GM12872 (cell line): ENCODE results near the gene RIMBP2.

Source experiments
- TF ChIP-seq, protein P1 (sequence below): IDR thresholded peaks from 3 replicates; pipeline ENCODE4 v1.5.1; 2011; ENCODE audit warnings: low read depth, mild to moderate bottlenecking, low read length, moderate library complexity; ENCODE audit not compliant: insufficient read depth

Gene RIMBP2

DNA sequence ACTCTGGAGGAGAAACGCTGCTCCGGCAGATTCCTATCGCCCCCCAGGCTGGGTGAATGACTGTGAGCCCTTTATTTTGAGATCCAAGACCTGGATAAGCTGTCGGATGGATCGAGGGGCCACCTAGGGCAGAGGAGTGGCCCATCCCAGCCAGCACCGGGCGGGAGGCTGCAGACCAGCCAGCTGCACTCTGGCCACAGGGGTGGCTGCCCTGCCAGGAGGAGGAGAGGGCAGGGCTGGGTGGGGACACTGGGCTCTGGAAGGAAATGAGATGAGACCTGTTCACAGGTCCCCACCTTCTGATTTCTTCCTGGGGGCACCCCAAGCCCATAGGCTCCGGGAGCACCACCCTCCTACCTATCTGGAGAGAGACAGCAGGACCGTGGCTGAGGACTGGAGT, 238.4 kb downstream of the RIMBP2 start:
- TF ChIP-seq, protein P1, sequence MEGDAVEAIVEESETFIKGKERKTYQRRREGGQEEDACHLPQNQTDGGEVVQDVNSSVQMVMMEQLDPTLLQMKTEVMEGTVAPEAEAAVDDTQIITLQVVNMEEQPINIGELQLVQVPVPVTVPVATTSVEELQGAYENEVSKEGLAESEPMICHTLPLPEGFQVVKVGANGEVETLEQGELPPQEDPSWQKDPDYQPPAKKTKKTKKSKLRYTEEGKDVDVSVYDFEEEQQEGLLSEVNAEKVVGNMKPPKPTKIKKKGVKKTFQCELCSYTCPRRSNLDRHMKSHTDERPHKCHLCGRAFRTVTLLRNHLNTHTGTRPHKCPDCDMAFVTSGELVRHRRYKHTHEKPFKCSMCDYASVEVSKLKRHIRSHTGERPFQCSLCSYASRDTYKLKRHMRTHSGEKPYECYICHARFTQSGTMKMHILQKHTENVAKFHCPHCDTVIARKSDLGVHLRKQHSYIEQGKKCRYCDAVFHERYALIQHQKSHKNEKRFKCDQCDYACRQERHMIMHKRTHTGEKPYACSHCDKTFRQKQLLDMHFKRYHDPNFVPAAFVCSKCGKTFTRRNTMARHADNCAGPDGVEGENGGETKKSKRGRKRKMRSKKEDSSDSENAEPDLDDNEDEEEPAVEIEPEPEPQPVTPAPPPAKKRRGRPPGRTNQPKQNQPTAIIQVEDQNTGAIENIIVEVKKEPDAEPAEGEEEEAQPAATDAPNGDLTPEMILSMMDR: no peak

DNA sequence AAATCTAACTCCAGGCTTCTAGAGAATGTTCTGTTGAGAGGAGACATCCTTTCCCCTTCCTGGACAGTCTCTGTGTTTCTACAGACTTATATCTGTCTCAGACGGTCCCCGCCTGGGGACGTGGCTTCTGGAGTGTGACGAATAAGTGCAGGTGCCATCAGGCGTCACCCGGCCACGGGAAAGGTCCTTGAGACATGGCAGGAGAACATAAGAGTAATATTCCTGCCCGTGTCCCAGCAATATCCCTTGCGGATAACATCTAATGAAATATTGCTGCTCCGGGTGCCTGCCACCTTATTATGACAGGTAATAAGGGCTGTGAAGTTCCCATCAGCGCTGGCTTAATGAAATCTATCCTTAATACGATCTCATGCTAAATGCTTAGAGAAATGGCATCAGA, 238.8 kb downstream of the RIMBP2 start:
- TF ChIP-seq, protein P1: no peak

DNA sequence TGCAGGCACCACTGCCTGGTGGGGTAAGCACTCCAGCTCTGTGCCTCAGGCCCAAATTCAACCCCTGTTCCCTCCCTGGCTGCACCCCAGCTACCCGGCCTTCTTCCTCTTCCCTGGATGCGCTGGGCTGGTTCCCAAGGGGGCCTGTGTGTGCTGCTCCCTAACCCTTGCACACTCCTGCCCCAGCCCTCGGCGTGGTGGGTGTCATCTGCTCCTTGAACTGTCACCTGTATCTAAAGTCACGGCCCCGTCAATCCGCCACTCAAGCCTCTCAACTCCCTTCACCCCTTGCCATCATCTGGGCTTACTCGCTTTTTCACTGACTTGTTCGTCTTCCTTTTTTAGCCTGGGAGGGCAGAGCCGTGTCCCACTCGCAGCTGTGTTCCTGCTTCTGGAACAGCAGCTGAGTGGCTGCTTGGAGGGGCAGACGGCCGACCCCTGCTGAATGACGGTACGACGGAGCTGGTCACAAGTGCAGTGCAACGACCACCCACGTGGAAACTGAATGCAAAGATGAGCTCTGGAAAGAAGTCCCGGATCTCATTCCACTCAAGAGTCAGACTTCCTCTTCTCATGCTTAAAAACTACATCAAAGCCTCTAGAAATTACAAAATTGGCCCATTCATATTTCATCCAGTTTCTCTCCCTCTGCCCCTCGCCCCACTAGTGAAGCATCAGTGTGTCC, 239.5 kb downstream of the RIMBP2 start:
- TF ChIP-seq, protein P1: no peak

DNA sequence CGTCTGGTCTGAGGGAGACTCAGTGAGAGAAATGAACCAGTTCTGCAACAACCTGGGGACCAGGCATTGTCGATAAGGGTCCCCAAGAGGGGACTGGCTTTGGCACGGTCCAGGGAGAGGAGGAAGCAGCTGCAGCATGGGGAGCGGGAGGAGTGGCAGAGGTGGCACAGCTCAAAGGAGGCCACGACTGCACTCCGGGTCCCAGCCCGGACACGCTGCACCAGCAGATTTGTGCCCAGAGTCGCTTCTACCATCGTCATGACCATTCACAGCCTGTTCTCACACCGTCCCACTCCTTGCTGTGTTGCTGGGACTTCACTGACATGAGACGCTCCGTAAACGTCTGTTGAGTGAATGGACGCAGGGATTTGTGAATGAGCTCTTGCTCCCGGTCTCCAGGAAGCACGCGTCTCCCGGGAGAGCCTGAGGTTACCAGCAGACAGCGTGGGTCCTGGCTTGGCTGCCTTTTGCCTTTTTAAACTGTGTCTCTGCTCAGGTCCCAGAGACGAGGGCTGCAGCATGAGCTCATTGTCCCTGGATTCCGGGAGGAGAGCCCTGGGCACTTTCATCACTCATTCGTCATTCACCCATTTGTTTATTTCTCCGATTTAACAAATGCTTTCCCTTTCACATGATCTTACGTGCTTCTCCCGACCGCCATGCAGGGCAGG, 241.4 kb downstream of the RIMBP2 start:
- TF ChIP-seq, protein P1: no peak

DNA sequence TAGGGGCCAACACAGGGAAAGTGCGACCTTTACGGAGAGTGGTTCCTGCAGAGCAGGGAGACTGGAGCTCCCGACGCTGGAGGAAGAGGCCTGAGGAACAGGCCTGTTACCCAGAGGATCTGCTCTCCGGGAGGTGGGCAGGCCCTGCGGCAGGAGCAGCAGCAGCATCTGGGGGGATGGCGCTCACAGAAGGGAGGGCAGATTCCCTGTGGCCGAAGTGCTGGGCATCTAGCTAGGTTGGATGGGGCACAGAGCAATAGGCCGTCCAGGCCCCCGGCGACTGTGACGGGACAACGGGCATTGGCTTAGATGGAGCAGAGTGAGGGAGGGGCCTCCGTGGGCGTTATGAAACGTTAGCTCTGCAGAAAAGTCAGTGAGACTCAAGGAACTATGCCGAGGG, 242.8 kb downstream of the RIMBP2 start:
- TF ChIP-seq, protein P1: no peak

DNA sequence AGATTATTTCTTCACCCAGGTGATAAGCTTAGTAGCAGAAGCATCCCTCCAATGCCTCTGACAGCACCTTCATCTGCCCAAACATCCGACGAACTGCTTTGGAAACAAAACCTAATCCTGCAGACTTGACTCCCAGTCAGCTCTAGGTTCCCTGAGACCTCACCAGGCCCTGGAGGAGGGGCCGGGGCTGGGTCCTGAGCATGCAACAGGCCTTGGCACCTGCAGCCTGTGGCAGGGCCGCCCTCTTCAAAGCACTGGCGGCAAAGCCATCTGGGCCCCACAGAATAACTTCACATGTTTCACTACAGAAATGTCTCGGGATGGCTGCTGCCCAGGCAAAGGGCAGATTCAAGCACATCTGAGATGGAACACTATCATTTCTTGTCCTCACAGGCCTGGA, 245.1 kb downstream of the RIMBP2 start:
- TF ChIP-seq, protein P1: no peak

DNA sequence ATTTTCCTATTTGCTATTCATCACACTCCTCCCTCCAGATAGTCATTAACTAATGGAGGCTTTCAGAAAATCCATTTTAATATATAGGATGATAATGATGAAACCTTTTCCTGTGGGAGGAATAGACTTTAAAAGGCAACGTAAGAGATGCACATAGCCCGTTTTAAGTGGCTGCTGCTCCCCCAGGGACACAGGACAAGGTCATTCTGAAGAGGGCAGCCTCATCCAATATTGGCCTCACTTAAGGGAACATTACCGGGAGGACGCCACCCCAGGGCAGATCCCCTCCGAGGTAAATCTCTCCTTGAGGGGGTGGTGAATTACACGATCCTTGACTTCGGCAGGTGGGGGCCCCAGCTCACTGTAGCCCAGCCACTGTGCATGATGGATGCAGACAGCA, 246.5 kb downstream of the RIMBP2 start:
- TF ChIP-seq, protein P1: no peak
